Heart left ventricle (tissue), 13 donors: ENCODE data around the gene ASTL.

Experiments used
- CTCF ChIP-seq, 12 donors: fragments of 200-600 bp; sonication (generic) in 4 of 12; IDR thresholded peaks; one replicate each; pipeline versions ENCODE4 v1.5.0 to v1.8.0; 2018 to 2022; ENCODE audit warnings: antibody characterized with exemption in 12 of 12, mild to moderate bottlenecking in 5 of 12
- POLR2A ChIP-seq, 2 donors: fragments of 450-650 bp; IDR thresholded peaks; one replicate each; pipeline ENCODE4 v1.6.1; 2017; ENCODE audit warnings: antibody characterized with exemption in 2 of 2, mild to moderate bottlenecking in 2 of 2, moderate library complexity in 2 of 2
- donor health status: ischemic (EF 13 %, LVEDD 7.1; RV severe dilation, severe dysfunction).
- donor health status: DM: no; HTN: yes; CAD: no.
- donor health status: DM: no; HTN: no; CAD: no.
- donor health status: ischemic (EF 25% LVEDD 6.9; RV normal size, moderate dysfunction).
- donor health status: ischemic (EF 25% LVEDD 5.7; RV mildly dilated, moderate dysfunction).
- donor health status: ischemic (EF 35%, LVEDD 5.7; RV mildly dilated, moderate dysfunction).
- donor health status: nonischemic (EF 11% LVEDD 7.7; RV severe dilation, severe dysfunction).
- donor health status: DM: yes; HTN: yes; CAD: no.
- donor health status: PGD.
- donor health status: ischemic (EF 29% LVEDD 5.4; RV normal size, mild dysfunction).
- donor health status: nonischemic (EF 23%, LVEDD 6.1; RV moderate dilation, normal function).

GRCh38 chr2:96095116-96095636 is 43.1 kb downstream of the ASTL start:
- TF ChIP-seq POLR2A (IDR thresholded peaks at IDR 0.05): no peak
- TF ChIP-seq CTCF (IDR thresholded peaks at IDR 0.05): no peak
